Myocyte (in vitro differentiated cells): ENCODE measurements around the gene CLP1. TPM values are rescaled to one million over a fixed set of nuclear protein-coding genes. Genes with fewer than 3 reads are reported as not detected.
"Not testable (repeated sequence)": the region's sequence is repeated elsewhere in the genome, so short reads cannot be mapped to it uniquely, and the experiment has no call there.

ENCODE experiments used
- DNase-seq: peaks from one replicate; pipeline ENCODE4 v3.0.0-alpha.2; 2012; ENCODE audit warnings: low read depth
- total RNA-seq: library from RNA; depleted of rRNA; stranded (reverse); fragments of >200 nt; gene quantifications from 2 replicates; pipeline ENCODE4 v1.2.3, GENCODE V29; 2014

The CLP1 gene
- total RNA-seq, 1 donor from 2014 or later: 14.3 TPM

- DNase-seq: no peak
These were observed 17.3 kb upstream of the CLP1 start for GRCh38 chr11:57640068-57640800.

- peak; percentile 88 for DNase-seq
These were observed 16.4 kb upstream of the CLP1 start for GRCh38 chr11:57641011-57641807.

- DNase-seq: no peak
These were observed 13.8 kb upstream of the CLP1 start for GRCh38 chr11:57643802-57644201.

- peak; percentile 81 for DNase-seq
These were observed 12.5 kb upstream of the CLP1 start for GRCh38 chr11:57644748-57645688.

- DNase-seq: no peak
These were observed 11.9 kb upstream of the CLP1 start for GRCh38 chr11:57645689-57646085.

- no peak for DNase-seq
These were observed 11.3 kb upstream of the CLP1 start for GRCh38 chr11:57646194-57646798.

- DNase-seq: no peak
These were observed 10.7 kb upstream of the CLP1 start for GRCh38 chr11:57646799-57647303.

- DNase-seq: no peak
These were observed 10.2 kb upstream of the CLP1 start for GRCh38 chr11:57647372-57647771.

- peak; percentile 89 for DNase-seq
These were observed 9.4 kb upstream of the CLP1 start for GRCh38 chr11:57647960-57648800.

- DNase-seq: peak; percentile 43
These were observed 8.5 kb upstream of the CLP1 start for GRCh38 chr11:57648801-57649735.

- peak; percentile 69 for DNase-seq
These were observed 7.5 kb upstream of the CLP1 start, which contains the start of gene YPEL4 for GRCh38 chr11:57649826-57650738. Gene YPEL4, minus strand, starts transcription at chr11:57649912. Its CDS starts 2,805 bp downstream, at chr11:57647107.

- no peak for DNase-seq
These were observed 6.8 kb upstream of the CLP1 start for GRCh38 chr11:57650739-57651090.

- no peak for DNase-seq
These were observed 6.2 kb upstream of the CLP1 start for GRCh38 chr11:57651408-57651807.

- not testable (repeated sequence) for DNase-seq
These were observed 5.3 kb upstream of the CLP1 start for GRCh38 chr11:57652230-57652629.

- DNase-seq: no peak
These were observed 4.9 kb upstream of the CLP1 start for GRCh38 chr11:57652662-57653061.

- DNase-seq: no peak
These were observed 4.4 kb upstream of the CLP1 start for GRCh38 chr11:57653163-57653562.

- DNase-seq: no peak
These were observed 723 bp upstream of the CLP1 start for GRCh38 chr11:57656885-57657193.

- no peak for DNase-seq
These were observed 430 bp downstream of the CLP1 start for GRCh38 chr11:57658023-57658361.
